Mesenchymal stem cell (in vitro differentiated cells and primary cell): ENCODE data around the gene CIRBP.
A peak's percentile ranks its signal among the peaks of the same experiment; 100 is the strongest.

Experiments used
- DNase-seq: peaks from one replicate; pipeline ENCODE4 v3.0.0-alpha.2; 2013
- H2AFZ ChIP-seq: one replicate; pipeline ENCODE4 v1.6.1; 2013; ENCODE audit warnings: low read depth, mild to moderate bottlenecking, control low read depth, inconsistent platforms, low read length, moderate library complexity
- H2AK5ac ChIP-seq: 2 replicates; pipeline ENCODE4 v1.6.1; 2013; ENCODE audit warnings: low read length, moderate library complexity, mild to moderate bottlenecking, inconsistent platforms; ENCODE audit not compliant: severe bottlenecking
- H2BK120ac ChIP-seq: one replicate; pipeline ENCODE4 v1.6.1; 2013; ENCODE audit warnings: low read depth, mild to moderate bottlenecking, inconsistent platforms, low read length, moderate library complexity
- H2BK12ac ChIP-seq, 2 experiments: one replicate each; pipeline ENCODE4 v1.6.1; 2013; ENCODE audit warnings: inconsistent platforms in 2 of 2, low read length in 2 of 2, mild to moderate bottlenecking in 2 of 2, moderate library complexity in 2 of 2, control low read depth in 1 of 2
- H2BK15ac ChIP-seq: one replicate; pipeline ENCODE4 v1.6.1; 2013; ENCODE audit warnings: mild to moderate bottlenecking, low read depth, inconsistent platforms; ENCODE audit not compliant: poor library complexity, severe bottlenecking
- H2BK5ac ChIP-seq: 2 replicates; pipeline ENCODE4 v1.6.1; 2013; ENCODE audit warnings: low read depth, mild to moderate bottlenecking, low read length, control low read depth, inconsistent platforms; ENCODE audit not compliant: poor library complexity, severe bottlenecking
- H3K14ac ChIP-seq, 2 experiments: one replicate each; pipeline ENCODE4 v1.6.1; 2013; ENCODE audit warnings: inconsistent platforms in 2 of 2, low read length in 2 of 2, control low read depth in 1 of 2, mild to moderate bottlenecking in 1 of 2, moderate library complexity in 1 of 2
- H3K18ac ChIP-seq, 2 experiments: one replicate each; pipeline ENCODE4 v1.6.1; 2013; ENCODE audit warnings: inconsistent platforms in 2 of 2, low read length in 2 of 2, control low read depth in 1 of 2, low read depth in 1 of 2, mild to moderate bottlenecking in 1 of 2
- H3K23ac ChIP-seq, 2 experiments: one replicate each; pipeline ENCODE4 v1.6.1; 2013; ENCODE audit warnings: inconsistent platforms in 2 of 2, low read length in 2 of 2, mild to moderate bottlenecking in 2 of 2, moderate library complexity in 2 of 2, control low read depth in 1 of 2
- H3K27ac ChIP-seq: 2 replicates; pipeline ENCODE4 v1.5.1; 2013; ENCODE audit warnings: mild to moderate bottlenecking, moderate library complexity, low read length, control low read depth, inconsistent platforms; ENCODE audit not compliant: poor library complexity, severe bottlenecking
- H3K27me3 ChIP-seq, 2 experiments: 2 replicates each; pipeline versions ENCODE4 v1.6.1 to v1.7.0; 2013; ENCODE audit warnings: low read length in 2 of 2, mild to moderate bottlenecking in 2 of 2, moderate library complexity in 2 of 2, control low read depth in 1 of 2, inconsistent platforms in 1 of 2; ENCODE audit not compliant: control insufficient read depth in 1 of 2, insufficient read depth in 1 of 2
- H3K36me3 ChIP-seq, 2 experiments: 2 replicates each; pipeline versions ENCODE4 v1.6.1 to v1.7.0; 2013; ENCODE audit warnings: low read length in 2 of 2, control low read depth in 1 of 2, inconsistent platforms in 1 of 2, low read depth in 1 of 2, mild to moderate bottlenecking in 1 of 2; ENCODE audit not compliant: insufficient read depth in 2 of 2, control insufficient read depth in 1 of 2
- H3K4ac ChIP-seq, 2 experiments: one replicate each; pipeline ENCODE4 v1.6.1; 2013; ENCODE audit warnings: inconsistent platforms in 2 of 2, low read length in 2 of 2, mild to moderate bottlenecking in 2 of 2, moderate library complexity in 2 of 2, control low read depth in 1 of 2, low read depth in 1 of 2
- H3K4me1 ChIP-seq: 2 replicates; pipeline ENCODE4 v1.6.1; 2013; ENCODE audit warnings: low read depth, low read length, control low read depth; ENCODE audit not compliant: control insufficient read depth, insufficient read depth
- H3K4me2 ChIP-seq: 2 replicates; pipeline ENCODE4 v1.6.1; 2013; ENCODE audit warnings: low read length, mild to moderate bottlenecking, inconsistent platforms; ENCODE audit not compliant: poor library complexity, severe bottlenecking
- H3K4me3 ChIP-seq, 2 experiments: 2 replicates each; pipeline versions ENCODE4 v1.5.1 to v1.7.0; 2013; ENCODE audit warnings: low read length in 2 of 2, mild to moderate bottlenecking in 2 of 2, control low read depth in 1 of 2, low read depth in 1 of 2; ENCODE audit not compliant: insufficient read depth in 1 of 2
- H3K79me1 ChIP-seq: replicated peaks from 2 replicates; pipeline ENCODE4 v1.6.1; 2013; ENCODE audit warnings: mild to moderate bottlenecking, control low read depth, low read length, inconsistent platforms; ENCODE audit not compliant: poor library complexity, severe bottlenecking
- H3K9ac ChIP-seq: 2 replicates; pipeline ENCODE4 v1.7.0; 2013; ENCODE audit warnings: mild to moderate bottlenecking, low read length, moderate library complexity
- H3K9me3 ChIP-seq: 2 replicates; pipeline ENCODE4 v1.7.0; 2013; ENCODE audit warnings: mild to moderate bottlenecking, low read length; ENCODE audit not compliant: control insufficient read depth
- H4K8ac ChIP-seq: one replicate; pipeline ENCODE4 v1.6.1; 2013; ENCODE audit warnings: inconsistent platforms, mild to moderate bottlenecking, low read length, moderate library complexity
- H4K91ac ChIP-seq: one replicate; pipeline ENCODE4 v1.6.1; 2013; ENCODE audit warnings: mild to moderate bottlenecking, low read length, inconsistent platforms
- WGBS: methylation state at CpG from one replicate; pipeline ENCODE4 v1.1.7; 2013; ENCODE audit warnings: mixed read lengths; 5-methylcytosine and 5-hydroxymethylcytosine counted together

CIRBP gene

DNA sequence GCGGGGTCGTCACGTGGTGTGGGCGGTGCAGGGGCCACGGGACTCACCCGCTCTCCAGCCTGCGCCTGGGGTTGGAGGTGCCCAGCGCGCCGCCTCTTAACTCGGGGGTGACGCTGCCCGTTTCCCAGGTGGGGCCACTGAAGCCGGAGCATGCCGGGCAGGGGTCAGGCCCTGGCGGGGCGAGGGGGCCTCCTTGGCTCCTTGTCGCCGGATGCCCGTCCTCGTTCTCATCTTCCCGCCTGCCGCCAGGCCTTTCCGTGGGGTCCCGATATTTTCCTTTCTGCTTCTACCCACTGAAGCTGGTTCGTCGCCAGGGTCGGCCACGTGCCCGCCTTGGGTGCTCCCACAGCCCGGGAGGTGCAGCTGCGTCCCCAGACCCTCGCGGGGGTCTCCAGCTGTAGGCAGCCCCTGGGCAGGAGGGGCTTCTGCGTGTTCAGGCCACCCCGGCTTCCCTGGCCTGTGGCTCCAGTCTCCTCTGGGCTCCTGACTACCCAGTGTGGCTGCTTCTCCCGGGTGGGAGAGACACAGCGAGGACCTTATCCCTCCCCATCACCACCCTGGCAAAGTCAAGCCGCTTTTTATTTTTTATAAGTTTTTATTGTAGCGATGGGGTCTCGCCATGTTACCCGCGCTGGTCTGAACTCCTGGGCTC, 7.0 kb downstream of the CIRBP start:
- peak overlapping the region; percentile 56 to 73 for H3K4ac ChIP-seq
- peak overlapping the region; percentile 85 for H4K91ac ChIP-seq
- H2BK5ac ChIP-seq: no peak overlapping the region
- peak overlapping the region; percentile 58 for H3K27ac ChIP-seq
- peak overlapping the region; percentile 65 to 88 for H3K4me3 ChIP-seq
- H3K36me3 ChIP-seq: peaks cover 57 to 83% of the 10 kb centered on the region in 2 experiments
- H3K4me1 ChIP-seq: peaks cover 41% of the 10 kb centered on the region
- H3K18ac ChIP-seq: peak overlapping the region; percentile 82 to 84
- H3K79me1 ChIP-seq: peaks cover 22% of the 10 kb centered on the region
- peak overlapping the region in 1 of 2 experiments; percentile 98 for H3K14ac ChIP-seq
- H3K27me3 ChIP-seq: no peaks in the 10 kb centered on the region
- peak overlapping the region; percentile 2 for H2AK5ac ChIP-seq
- peak overlapping the region; percentile 85 for H2BK15ac ChIP-seq
- peak overlapping the region; percentile 78 for H4K8ac ChIP-seq
- H3K4me2 ChIP-seq: peak overlapping the region; percentile 92
- H2BK120ac ChIP-seq: peak overlapping the region; percentile 79
- H2BK12ac ChIP-seq: peak overlapping the region; percentile 7 to 9
- H3K9me3 ChIP-seq: no peaks in the 10 kb centered on the region
- 17% methylated on average over 42 of the region's 43 CpGs for WGBS
- peak overlapping the region in 1 of 2 experiments; percentile 87 for H3K23ac ChIP-seq
- no peak overlapping the region for H2AFZ ChIP-seq
- H3K9ac ChIP-seq: peak overlapping the region; percentile 94
- DNase-seq: no peak

DNA sequence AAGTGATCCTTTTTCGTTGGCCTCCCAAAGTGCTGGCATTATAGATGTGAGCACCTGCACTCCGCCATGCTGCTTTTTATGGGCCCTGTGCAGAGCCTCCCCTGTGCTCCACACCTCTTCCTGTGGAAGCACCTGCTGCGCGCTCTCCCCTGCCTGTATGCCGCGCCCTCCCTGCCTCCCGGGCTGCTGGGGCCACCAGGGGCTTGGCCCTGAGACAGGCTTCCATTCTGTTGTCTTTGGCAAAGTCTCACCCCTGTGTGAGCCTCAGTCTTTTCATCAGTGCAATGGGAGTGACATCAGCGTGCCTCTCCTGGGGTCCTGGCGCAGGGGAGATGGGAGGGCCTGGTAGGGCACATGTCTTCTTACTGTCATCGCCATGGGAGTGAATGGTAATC, 7.5 kb downstream of the CIRBP start:
- Histone ChIP-seq H3K18ac (peak overlapping the region in 1 of 2 experiments; percentile 28), H3K27me3 (no peaks in the 10 kb centered on the region), H4K8ac (no peak overlapping the region), H3K4me2 (peak overlapping the region; percentile 92), H3K4me3 (peak overlapping the region; percentile 65 to 88), H3K36me3 (peaks cover 52 to 78% of the 10 kb centered on the region in 2 experiments), H2AK5ac (no peak overlapping the region), H4K91ac (peak overlapping the region; percentile 4), H3K14ac (no peak overlapping the region), H2BK120ac (no peak overlapping the region), H2BK5ac (no peak overlapping the region), H3K27ac (no peak overlapping the region), H3K4me1 (peaks cover 36% of the 10 kb centered on the region), H3K23ac (peak overlapping the region in 1 of 2 experiments; percentile 3), H3K4ac (no peak overlapping the region), H2BK15ac (no peak overlapping the region), H2AFZ (no peak overlapping the region), H3K9ac (peak overlapping the region; percentile 94), H3K9me3 (no peaks in the 10 kb centered on the region), H2BK12ac (no peak overlapping the region), H3K79me1 (peaks cover 22% of the 10 kb centered on the region)
- no peak for DNase-seq
- WGBS: 80% methylated on average over 10 of the region's 10 CpGs

DNA sequence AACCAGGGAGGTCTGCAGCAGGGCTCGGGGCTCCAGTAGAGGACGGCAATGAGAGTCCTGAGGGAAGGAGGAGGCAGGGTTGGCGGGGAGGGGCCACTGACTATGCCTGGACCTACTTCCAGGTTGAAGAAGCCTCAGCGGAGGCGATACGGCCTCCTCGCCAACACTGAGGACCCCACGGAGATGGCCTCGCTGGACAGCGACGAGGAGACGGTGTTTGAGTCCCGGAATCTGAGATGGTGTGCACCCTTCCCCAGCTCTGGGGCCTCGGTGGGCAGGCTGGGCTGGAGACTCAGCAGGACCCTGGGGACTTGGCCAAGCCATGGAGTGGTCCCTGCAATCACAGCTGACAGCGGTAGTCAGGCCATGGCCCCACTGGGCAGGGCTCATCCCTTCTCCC, 7.9 kb downstream of the CIRBP start:
- Histone ChIP-seq H3K4me1 (peaks cover 31% of the 10 kb centered on the region), H2BK12ac (peak overlapping the region in 1 of 2 experiments; percentile 15), H2BK120ac (no peak overlapping the region), H3K18ac (no peak overlapping the region), H3K23ac (no peak overlapping the region), H2AFZ (no peak overlapping the region), H4K8ac (no peak overlapping the region), H3K4me2 (no peak overlapping the region), H4K91ac (no peak overlapping the region), H3K36me3 (peaks cover 48 to 74% of the 10 kb centered on the region in 2 experiments), H2BK15ac (no peak overlapping the region), H3K27me3 (no peaks in the 10 kb centered on the region), H3K9me3 (no peaks in the 10 kb centered on the region), H3K4ac (no peak overlapping the region), H3K9ac (peak overlapping the region; percentile 94), H3K79me1 (peaks cover 22% of the 10 kb centered on the region), H3K27ac (no peak overlapping the region), H3K14ac (no peak overlapping the region), H2AK5ac (no peak overlapping the region), H3K4me3 (peak overlapping the region in 1 of 2 experiments; percentile 88), H2BK5ac (no peak overlapping the region)
- no peak for DNase-seq
- 95% methylated on average over 14 of the region's 15 CpGs for WGBS

DNA sequence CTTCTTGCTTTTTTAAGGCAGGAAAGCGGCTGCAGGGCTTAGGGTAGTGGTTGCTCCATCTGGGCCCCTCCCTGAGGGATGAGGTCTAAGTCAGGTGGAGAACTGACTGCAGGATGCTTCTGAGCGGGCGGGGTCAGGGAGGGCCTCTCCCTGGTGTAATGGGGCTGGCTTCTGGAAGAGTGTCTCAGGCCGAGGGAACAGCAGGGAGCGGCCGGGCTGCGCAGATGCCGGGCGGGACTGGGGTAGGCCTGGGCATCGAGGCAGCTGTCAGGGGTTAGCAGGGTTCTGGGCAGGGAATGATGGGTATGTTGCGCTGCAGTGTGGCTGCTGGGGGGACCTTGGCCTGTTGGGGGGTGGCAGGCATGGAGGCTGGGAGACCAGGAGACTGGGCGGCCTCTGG, 8.9 kb downstream of the CIRBP start:
- Histone ChIP-seq H3K27me3 (peaks cover 0 to 4% of the 10 kb centered on the region in 2 experiments), H3K23ac (no peak overlapping the region), H2BK12ac (no peak overlapping the region), H3K4me1 (peaks cover 27% of the 10 kb centered on the region), H3K4me3 (no peak overlapping the region), H2BK15ac (no peak overlapping the region), H2BK5ac (no peak overlapping the region), H2AK5ac (no peak overlapping the region), H2BK120ac (no peak overlapping the region), H3K14ac (no peak overlapping the region), H3K18ac (peak overlapping the region in 1 of 2 experiments; percentile 16), H3K4ac (no peak overlapping the region), H3K4me2 (no peak overlapping the region), H3K36me3 (peaks cover 38 to 64% of the 10 kb centered on the region in 2 experiments), H3K27ac (no peak overlapping the region), H2AFZ (no peak overlapping the region), H4K91ac (peak overlapping the region; percentile 11), H3K9ac (no peak overlapping the region), H3K79me1 (peaks cover 22% of the 10 kb centered on the region), H3K9me3 (no peaks in the 10 kb centered on the region), H4K8ac (no peak overlapping the region)
- WGBS: 92% methylated on average over 12 of the region's 12 CpGs
- no peak for DNase-seq
